NCI-H187 treated with DMSO at 0.1 percent for 48 hours (cell line): Measurements from ENCODE around the gene C2orf72.

Experiments
- DNase-seq: peaks from one replicate; lab custom pipeline; 2025; lab: John Stamatoyannopoulos, UW

Gene C2orf72

DNA sequence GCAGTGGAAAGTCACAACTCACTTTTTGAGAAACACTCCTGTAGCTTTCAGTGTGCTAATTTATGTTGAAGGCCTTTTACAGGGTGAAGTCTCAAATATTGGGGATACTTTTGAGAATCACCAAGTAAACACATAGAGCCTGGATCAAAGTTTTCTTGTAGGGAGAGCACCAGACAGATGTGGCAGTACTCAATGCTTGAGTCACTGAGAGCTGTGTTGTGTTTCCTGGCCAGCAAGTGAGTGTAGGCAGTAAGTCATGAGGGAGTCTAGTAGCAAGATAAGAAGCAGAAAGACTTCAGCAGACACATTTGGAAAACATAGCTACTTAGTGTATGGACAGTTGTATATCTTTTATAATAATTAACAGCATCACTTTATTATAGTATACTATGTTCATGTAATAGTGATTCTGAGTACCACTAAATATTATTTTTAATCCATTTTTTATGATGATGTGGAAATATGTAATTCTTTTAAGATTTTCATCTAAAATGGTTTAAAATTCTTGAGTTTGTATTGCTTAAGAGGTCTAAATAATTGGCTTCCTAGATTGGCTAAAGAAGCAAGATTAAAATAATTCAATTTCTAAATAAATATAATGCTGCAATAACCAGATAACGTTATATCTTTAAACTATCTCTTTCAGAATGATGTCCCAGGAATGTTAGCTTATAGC is 32.2 kb downstream of the C2orf72 start:
- no peak for DNase-seq

- no peak for DNase-seq
These were observed 47.2 kb downstream of the C2orf72 start for GRCh38 chr2:231084565-231084964.

- no peak for DNase-seq
These were observed 51.4 kb downstream of the C2orf72 start for GRCh38 chr2:231088754-231089153.

GRCh38 chr2:231093933-231094332 is 56.6 kb downstream of the C2orf72 start:
- no peak for DNase-seq

GRCh38 chr2:231094736-231095346 is 57.5 kb downstream of the C2orf72 start:
- DNase-seq = no peak
